ENCODE results near the gene GPD2. TPM values are rescaled to one million over a fixed set of nuclear protein-coding genes. Genes with fewer than 3 reads are reported as not detected.
"Not testable (repeated sequence)": the region's sequence is repeated elsewhere in the genome, so short reads cannot be mapped to it uniquely, and the experiment has no call there.

Gene GPD2
- total RNA-seq, 1 experiment from 2014 or later, result 52.4 TPM

DNA sequence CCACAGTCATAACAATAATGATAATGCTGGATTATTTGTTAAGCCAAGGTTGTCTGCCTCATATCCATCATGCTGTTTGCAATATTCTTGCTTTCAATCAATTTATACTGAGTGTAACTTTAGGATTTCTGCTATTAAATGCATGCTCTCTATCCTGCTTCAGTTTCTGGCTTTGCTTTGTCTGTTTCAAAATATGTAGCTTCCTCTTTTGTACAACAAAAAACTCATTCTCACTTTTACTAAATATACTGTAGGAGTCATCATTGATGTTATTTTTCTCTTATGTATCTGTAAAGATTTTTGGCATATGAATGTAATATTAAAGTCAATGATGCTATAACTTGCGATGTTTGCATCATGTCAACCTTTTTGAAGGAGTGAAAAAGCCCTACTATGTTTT lies 149.3 kb downstream of the GPD2 start:
- DNase-seq (ENCODE audit: low read depth), result no peak

GRCh38 chr2:156586621-156587020 lies 150.4 kb downstream of the GPD2 start:
- DNase-seq (ENCODE audit: low read depth), result no peak

DNA sequence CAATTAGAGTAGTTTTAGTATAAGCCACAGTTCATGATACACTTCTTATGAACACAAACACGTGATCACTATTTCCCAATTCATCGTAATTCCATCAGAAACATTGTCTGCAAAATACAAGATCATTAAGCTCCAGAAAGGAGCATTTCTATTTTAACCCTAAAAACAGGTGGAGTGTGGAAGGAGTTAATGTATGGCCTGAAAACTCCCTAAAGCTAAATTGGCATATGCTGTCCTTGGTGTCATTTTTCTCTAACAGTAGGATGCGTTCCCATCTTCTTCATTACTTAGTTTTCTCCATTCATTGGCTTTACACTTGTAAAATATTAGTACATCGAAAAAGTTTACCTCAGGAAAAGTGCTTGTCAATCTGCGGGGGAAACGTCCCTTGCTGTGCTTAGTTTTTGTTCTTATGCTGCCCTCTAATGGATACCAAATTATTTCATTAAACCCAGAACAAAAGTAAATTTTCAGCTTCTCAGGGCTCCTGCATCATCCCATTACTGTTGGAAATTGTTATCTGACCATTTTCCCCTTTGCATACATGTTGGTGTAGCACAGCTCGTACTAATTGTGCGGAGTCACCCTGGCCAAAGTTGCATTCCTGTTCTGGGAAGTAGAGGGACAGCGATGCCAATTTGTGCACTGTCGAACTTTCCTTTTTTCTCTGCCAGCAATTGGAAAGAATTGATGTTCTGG lies 153.4 kb downstream of the GPD2 start:
- peak; percentile 38 for DNase-seq (ENCODE audit: low read depth)

DNA sequence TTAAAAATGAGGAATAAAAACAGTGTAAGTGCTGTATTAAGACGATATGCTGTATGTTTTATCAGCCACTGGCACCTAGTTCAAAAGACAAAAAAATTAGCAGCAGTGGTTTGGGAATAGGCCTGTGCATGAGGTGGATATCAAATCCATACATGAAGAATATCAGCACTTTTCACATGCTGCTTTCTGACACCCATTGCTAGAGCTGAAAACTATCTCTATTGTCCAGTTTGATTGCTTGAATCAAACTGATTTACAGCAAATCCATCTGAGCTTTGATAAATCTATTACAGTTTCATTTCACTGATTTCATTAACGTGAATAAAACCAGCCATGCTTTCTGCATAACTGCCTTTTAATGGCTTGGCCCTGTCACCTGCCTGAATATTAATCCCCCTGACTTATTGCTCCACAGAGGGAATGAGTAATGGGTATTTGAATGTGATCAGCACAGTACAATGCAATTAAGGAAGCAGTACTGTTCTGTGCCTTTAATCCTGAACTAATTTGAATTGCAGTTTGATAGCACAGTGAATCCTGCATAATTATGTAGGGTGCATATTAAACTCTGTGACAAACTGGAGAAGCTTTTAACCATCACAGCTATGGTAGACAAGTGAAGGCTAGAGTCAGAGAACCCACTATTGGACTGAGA lies 154.0 kb downstream of the GPD2 start:
- no peak for DNase-seq (ENCODE audit: low read depth)

DNA sequence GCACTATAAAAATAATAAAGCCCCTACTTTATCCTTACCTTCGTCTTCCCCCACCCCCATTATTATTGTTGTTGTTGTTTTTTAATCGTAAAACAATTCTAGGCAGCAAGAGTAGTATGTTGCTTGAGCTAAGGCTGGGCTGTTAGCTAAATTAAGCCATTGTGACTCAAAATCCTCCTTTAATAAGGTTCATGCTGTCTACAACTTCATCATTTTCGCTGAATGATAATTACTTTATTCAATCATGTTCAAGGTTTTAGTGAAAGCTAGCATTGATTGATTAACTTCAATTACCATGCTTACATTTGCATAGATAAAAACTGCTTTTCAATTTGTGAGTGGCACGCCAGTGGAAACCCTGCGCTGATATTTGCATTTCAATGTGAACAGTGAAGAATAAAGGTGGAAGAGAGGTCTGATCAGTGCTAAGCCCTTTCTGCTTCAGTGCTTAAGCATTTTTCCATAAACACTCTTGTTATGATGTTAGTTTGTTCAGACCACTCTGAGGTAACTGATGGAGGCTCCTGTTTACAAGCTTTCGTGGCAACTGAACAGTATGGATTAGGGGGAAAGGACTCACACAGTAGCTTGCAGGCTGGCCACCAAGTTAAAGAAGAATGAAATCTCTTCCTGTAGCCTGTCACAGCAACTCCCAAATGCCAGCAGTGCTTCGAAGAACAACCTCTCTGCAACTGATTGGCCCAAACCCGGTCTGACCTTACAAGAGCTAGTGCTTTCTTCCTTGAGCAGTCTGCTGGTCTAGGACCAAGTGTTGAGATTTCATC lies 156.8 kb downstream of the GPD2 start:
- no peak for DNase-seq (ENCODE audit: low read depth)

DNA sequence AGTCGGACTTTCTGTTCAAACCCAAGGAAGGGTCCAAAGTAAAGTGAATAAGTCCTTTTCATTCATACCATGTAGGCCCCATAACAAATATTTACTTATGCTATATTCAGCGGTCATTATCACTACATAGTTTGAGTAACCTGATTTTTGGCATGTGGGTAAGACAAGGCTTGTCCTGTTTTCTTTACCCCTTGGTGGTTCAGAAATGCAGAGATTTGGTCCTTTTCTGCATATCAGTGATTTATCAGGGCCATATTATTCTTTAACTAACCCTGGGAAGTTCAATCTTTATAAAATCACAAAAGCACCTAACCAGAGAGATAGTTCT lies 157.4 kb downstream of the GPD2 start:
- no peak for DNase-seq (ENCODE audit: low read depth)

GRCh38 chr2:156598563-156598962 lies 162.4 kb downstream of the GPD2 start:
- DNase-seq (ENCODE audit: low read depth), result no peak

- no peak for DNase-seq (ENCODE audit: low read depth)
Observed at GRCh38 chr2:156600196-156600595, 164.0 kb downstream of the GPD2 start.

DNA sequence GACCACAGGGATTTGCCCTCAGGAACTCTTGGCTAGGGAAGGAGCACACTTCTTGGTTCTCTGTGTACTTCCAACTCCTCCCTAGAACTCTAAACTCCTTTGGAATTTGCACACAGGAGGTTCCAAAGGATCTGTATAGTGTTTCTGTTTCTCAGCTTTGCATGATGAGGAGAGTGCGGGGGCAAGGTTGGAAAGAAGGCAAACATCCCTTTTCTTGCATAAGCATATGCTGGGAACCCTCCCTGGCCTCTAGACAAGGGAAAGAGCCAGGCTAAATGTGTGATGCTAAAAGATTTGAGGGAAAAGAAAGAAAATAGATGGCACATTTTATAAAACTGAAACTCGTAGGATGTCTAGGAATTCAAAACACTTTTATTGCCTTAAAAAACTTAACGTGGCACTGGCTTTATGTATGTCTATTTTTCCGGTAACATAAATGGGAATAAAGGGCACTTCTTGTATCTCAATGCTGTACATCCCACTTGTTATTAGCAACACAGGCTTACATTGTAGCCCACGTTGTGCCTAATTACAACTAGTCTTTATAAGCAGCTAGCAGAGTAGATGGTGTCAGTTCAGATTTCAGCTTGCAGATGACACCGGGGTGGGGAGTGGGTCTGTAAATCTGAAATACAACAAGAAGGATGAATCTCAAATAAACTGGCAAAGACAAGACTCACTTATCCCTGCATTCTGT lies 165.8 kb downstream of the GPD2 start:
- no peak for DNase-seq (ENCODE audit: low read depth)

DNA sequence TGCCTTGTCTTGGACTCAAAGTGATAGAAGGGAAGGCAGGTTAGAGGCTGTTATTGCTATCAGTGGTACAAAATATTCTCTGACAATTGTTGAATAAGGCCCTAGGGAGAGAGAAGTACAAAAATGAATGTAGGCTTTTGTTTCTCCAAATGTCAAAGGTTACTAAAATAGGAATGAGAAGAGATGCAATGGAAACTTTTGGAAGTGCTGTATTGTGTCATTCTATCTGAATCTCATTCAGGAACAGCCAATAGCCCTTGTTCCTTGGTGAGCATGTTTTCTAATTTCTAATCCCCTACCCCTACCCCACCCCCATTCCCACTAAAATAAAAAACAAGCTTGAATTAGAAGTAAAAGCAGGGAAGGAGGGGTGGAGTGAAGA lies 166.4 kb downstream of the GPD2 start:
- DNase-seq (ENCODE audit: low read depth), result no peak

DNA sequence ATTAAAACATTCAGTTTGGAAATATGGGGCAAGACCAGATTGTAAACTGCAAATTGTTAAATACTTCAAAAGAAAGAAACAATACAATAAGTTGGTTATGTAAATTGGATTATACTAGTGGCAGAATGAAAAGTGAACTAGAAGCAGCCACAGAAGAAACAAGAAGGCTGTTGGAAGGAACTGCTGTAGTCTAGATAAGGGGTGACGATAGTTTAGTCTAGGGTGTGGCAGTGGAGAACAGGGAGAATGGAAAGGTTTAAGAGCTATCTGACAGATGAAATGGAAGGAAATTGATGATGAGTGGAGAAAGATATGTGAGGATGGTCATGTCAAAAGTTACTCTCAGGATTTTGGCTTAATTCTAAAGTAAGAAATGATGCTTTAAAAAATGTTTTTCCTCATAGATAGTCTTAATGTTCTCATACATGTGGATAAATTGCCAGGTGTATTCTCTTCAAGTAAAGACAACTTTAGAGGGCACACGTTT lies 179.7 kb downstream of the GPD2 start:
- DNase-seq (ENCODE audit: low read depth), result no peak

DNA sequence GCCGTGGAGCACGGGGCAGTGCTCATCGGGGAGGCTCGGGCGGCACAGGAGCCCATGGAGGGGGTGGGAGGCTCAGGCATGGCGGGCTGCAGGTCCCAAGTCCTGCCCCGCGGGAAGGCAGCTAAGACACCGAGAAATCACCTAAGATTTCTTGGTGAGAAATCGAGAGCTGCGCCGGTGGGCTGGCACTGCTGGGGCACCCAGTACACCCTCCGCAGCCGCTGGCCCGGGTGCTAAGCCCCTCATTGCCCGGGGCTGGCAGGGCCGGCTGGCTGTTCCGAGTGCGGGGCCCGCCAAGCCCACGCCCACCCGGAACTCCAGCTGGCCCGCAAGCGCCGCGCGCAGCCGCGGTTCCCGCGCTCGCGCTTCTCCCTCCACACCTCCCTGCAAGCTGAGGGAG lies 181.9 kb downstream of the GPD2 start:
- not testable (repeated sequence) for DNase-seq (ENCODE audit: low read depth)

- no peak for DNase-seq (ENCODE audit: low read depth)
Observed at GRCh38 chr2:156619021-156619539, 182.9 kb downstream of the GPD2 start.

- DNase-seq (ENCODE audit: low read depth), result no peak
Observed at GRCh38 chr2:156622491-156622890, 186.3 kb downstream of the GPD2 start.

- DNase-seq (ENCODE audit: low read depth), result no peak
Observed at GRCh38 chr2:156625360-156626170, 189.4 kb downstream of the GPD2 start.

- DNase-seq (ENCODE audit: low read depth), result no peak
Observed at GRCh38 chr2:156626931-156627330, 190.8 kb downstream of the GPD2 start.

- DNase-seq (ENCODE audit: low read depth), result no peak
Observed at GRCh38 chr2:156630579-156631337, 194.6 kb downstream of the GPD2 start.

DNA sequence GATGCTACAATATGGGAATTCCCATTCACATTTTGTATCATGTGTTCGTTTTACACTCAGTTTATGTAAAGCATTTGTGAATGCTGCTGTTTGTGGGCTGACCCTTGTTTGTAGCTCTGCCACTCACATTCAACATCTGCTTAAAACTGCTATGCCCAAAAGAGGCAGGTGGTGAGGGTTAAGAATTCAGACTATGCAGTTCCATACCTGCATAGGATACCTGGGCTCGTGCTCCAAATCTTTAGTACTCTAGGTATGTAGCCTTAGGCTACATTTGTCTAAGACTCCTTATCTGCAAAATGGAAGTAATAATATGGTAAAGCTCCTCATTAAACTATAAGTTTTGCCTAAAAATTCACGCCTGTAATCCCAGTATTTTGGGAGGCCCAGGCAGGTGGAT lies 199.5 kb downstream of the GPD2 start:
- no peak for DNase-seq (ENCODE audit: low read depth)
